Measurements from ENCODE around the gene TMC3. TPM values are rescaled to one million over a fixed set of nuclear protein-coding genes. Genes with fewer than 3 reads are reported as not detected.
A peak's percentile ranks its signal among the peaks of the same experiment; 100 is the strongest.

The TMC3 gene
- total RNA-seq, 1 donor = not detected

GRCh38 chr15:81310480-81310879 lies 63.5 kb downstream of the TMC3 start:
- Histone ChIP-seq H3K4me1 (ENCODE audit: insufficient read depth, low read length) (peaks cover 77% of the 10 kb centered on the region), H3K27me3 (ENCODE audit: insufficient read depth, low read length) (no peaks in the 10 kb centered on the region), H3K9me3 (ENCODE audit: low read depth, low read length) (no peaks in the 10 kb centered on the region), H3K4me3 (ENCODE audit: low read length) (no peak overlapping the region)

DNA sequence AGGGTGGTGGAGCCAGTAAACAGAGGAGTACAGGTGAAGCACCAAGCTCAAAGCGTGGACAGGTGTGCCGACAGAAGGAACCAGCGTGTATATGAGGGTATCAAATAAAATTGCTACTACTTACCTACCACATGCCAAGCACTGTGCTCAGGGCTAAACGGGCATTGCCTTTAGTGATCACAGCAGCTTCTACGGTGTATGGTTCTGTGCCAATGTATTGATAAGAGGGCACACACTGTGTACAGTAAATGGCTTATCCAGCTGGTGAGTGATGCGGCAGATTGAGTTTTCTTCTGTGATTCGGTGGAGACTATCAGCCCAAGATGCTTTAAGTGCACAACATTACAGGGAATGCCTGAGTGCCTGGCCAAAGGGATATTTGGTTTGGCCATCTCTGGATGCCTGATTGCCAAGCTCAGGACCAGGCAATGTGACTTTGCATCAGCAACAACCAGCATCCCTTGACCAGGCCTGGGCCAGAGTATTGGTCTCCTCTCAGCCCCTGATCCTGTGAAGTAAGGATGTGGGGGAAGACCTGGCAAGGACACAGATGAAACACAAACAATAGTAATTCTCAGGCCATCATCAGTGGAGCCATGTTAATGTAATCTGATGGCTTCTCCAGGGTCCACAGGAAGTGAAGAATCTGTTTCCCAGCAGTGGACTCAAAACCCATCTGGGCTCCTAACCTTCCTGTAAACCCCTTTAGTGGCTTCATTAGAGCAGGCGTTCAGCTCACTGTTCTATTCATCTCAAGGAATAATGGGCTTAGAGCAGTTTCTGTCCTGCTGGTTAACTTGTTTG lies 64.2 kb downstream of the TMC3 start:
- H3K27me3 ChIP-seq (ENCODE audit: insufficient read depth, low read length) = no peaks in the 10 kb centered on the region
- no peaks in the 10 kb centered on the region for H3K9me3 ChIP-seq (ENCODE audit: low read depth, low read length)
- H3K4me3 ChIP-seq (ENCODE audit: low read length) = no peak overlapping the region
- peaks cover 77% of the 10 kb centered on the region for H3K4me1 ChIP-seq (ENCODE audit: insufficient read depth, low read length)

DNA sequence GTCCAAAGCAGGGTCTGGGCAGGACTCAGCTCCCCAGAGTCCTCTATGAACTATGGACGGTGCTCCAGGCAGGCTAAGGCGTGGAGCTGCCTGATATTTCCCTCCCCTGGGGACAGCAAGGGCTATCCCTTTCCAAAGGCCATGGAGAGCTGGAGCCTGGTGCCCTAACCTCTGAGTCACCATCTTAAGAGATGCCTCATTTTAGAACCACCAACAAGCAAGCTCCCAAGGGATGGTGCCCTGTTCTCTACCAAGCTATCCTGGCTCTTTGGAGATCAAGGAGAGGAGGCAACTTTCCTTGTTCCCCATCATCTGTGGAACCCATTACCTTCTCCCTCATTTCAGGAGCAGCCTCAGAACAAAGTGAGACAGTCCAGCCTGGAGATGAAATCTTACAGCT lies 65.8 kb downstream of the TMC3 start:
- H3K4me1 ChIP-seq (ENCODE audit: insufficient read depth, low read length) = peaks cover 80% of the 10 kb centered on the region
- no peak overlapping the region for H3K4me3 ChIP-seq (ENCODE audit: low read length)
- no peaks in the 10 kb centered on the region for H3K27me3 ChIP-seq (ENCODE audit: insufficient read depth, low read length)
- no peaks in the 10 kb centered on the region for H3K9me3 ChIP-seq (ENCODE audit: low read depth, low read length)

- H3K4me3 ChIP-seq (ENCODE audit: low read length) = no peak overlapping the region
- no peaks in the 10 kb centered on the region for H3K9me3 ChIP-seq (ENCODE audit: low read depth, low read length)
- H3K4me1 ChIP-seq (ENCODE audit: insufficient read depth, low read length) = peaks cover 84% of the 10 kb centered on the region
Measured at GRCh38 chr15:81304226-81304625, 69.8 kb downstream of the TMC3 start.

DNA sequence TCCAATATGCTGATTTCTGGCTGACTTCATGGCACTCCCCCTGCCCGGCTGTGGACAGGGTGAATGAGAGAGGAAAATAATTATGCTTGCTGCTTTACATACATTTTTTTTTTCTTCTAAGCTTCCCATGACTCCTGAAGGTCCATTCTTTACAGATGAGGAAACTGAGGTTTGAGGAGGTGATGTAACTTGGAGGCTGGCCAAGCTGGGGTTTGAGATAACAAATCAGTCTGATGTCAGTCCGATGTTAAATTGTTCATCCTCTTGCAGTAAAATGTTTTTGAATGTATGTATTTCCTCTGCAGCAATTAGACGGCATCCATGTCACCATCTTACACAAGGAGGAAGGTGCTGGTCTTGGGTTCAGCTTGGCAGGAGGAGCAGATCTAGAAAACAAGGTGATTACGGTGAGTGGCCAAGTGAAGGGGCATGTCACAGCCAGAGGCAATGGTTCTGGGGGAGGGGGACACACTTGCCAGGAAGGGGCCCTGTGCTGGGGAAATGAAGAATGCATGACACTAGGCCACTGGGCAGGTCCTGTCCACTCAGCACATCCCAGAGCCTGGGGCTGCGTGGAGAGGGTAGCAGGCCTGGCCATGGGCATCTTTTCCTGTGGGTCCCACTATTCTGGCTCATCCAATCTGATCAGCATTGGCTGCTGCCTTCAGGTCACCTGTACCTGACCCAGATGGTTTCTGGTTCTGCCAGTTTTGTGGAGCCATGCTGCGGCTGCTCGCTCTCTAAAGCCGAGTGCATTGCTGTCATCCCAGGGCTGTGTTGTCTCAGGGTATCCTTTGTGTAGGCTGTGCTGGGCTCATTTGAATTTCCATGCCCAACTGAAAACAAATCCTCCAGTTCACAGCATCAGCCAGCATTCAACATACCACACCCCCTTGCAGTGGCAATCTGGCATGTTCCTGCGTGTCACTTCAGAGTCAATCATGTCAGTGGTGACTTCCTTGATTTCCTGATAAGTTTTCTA lies 70.5 kb downstream of the TMC3 start:
- no peaks in the 10 kb centered on the region for H3K27me3 ChIP-seq (ENCODE audit: insufficient read depth, low read length)
- H3K4me1 ChIP-seq (ENCODE audit: insufficient read depth, low read length) = peaks cover 91% of the 10 kb centered on the region
- H3K4me3 ChIP-seq (ENCODE audit: low read length) = peak overlapping the region; percentile 90
- H3K9me3 ChIP-seq (ENCODE audit: low read depth, low read length) = no peaks in the 10 kb centered on the region

More at GRCh38 chr15:81304226-81304625, 69.8 kb downstream of the TMC3 start:
- no peaks in the 10 kb centered on the region for H3K27me3 ChIP-seq (ENCODE audit: insufficient read depth, low read length)

DNA sequence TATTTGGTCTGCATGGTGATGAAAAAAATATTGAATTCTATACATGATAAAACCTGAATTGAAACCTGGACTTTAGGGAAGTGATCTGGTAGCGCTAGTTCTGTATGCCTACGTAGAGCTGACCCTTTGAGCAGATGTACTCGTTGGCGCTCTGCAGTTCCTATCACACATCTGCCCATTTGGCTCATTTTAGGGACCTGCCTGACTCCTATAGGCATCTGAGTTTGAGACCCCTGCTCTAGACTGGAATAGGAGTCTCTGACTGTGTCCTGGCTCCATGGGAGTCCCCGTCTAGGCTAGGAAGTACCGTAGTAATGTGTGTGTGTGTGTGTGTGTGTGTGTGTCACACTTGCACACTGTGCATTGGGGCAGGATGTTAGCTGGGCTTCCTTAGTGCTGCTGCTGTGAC lies 71.3 kb downstream of the TMC3 start:
- Histone ChIP-seq H3K9me3 (ENCODE audit: low read depth, low read length) (no peaks in the 10 kb centered on the region), H3K27me3 (ENCODE audit: insufficient read depth, low read length) (no peaks in the 10 kb centered on the region), H3K4me3 (ENCODE audit: low read length) (peak overlapping the region; percentile 90), H3K4me1 (ENCODE audit: insufficient read depth, low read length) (peaks cover 98% of the 10 kb centered on the region)

DNA sequence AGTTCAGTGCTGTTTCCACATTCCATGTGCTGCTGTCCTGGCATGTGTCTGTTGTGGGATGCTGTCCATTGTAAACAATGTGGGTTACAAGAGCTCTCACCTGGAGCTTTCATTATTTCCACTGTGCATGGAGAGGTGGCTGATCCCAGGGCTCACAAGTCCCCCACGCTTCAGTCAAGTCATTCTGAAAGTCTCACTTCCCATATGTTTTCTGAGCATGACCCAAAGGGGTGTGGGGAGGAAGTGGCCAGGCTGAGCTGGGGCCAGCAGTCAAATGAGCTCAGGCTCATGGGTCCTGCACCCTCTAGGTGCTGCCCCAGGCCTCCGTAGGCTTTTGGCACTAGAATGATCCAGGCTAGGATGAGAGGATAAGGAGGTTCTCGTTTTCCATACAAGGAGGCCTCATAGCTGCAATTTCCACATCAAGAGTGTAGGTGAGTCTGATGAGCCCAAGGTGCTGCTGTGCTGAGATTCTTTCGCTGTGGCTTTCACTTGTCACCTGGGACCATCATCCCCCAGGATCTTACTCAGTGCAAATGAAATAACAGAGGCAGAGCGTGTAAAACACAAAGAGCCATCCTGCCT lies 72.1 kb downstream of the TMC3 start:
- H3K4me1 ChIP-seq (ENCODE audit: insufficient read depth, low read length) = peaks cover 90% of the 10 kb centered on the region
- H3K4me3 ChIP-seq (ENCODE audit: low read length) = peak overlapping the region; percentile 90
- no peaks in the 10 kb centered on the region for H3K27me3 ChIP-seq (ENCODE audit: insufficient read depth, low read length)
- H3K9me3 ChIP-seq (ENCODE audit: low read depth, low read length) = no peaks in the 10 kb centered on the region

DNA sequence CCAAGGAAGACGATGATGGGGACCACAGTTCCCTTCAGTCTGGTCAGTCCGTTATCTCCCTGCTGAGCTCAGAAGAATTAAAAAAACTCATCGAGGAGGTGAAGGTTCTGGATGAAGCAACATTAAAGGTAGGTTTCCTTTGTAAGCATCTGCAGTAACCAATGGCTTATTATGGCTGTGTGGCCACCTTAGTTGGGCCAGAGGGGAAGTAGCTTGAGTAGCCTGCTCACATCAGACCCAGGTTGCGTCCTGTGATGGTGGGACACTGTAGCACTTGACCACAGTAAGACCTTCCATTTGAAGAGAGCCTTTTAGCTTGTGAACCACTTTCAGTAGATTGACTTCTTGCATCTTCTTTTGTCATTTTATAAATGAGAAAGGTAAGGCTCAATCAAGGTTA lies 72.6 kb downstream of the TMC3 start:
- Histone ChIP-seq H3K27me3 (ENCODE audit: insufficient read depth, low read length) (no peaks in the 10 kb centered on the region), H3K4me1 (ENCODE audit: insufficient read depth, low read length) (peaks cover 88% of the 10 kb centered on the region), H3K9me3 (ENCODE audit: low read depth, low read length) (no peaks in the 10 kb centered on the region), H3K4me3 (ENCODE audit: low read length) (peak overlapping the region; percentile 90)

GRCh38 chr15:81299630-81300273 lies 74.3 kb downstream of the TMC3 start:
- Histone ChIP-seq H3K4me1 (ENCODE audit: insufficient read depth, low read length) (peaks cover 88% of the 10 kb centered on the region), H3K9me3 (ENCODE audit: low read depth, low read length) (no peaks in the 10 kb centered on the region), H3K4me3 (ENCODE audit: low read length) (peak overlapping the region; percentile 90), H3K27me3 (ENCODE audit: insufficient read depth, low read length) (no peaks in the 10 kb centered on the region)

DNA sequence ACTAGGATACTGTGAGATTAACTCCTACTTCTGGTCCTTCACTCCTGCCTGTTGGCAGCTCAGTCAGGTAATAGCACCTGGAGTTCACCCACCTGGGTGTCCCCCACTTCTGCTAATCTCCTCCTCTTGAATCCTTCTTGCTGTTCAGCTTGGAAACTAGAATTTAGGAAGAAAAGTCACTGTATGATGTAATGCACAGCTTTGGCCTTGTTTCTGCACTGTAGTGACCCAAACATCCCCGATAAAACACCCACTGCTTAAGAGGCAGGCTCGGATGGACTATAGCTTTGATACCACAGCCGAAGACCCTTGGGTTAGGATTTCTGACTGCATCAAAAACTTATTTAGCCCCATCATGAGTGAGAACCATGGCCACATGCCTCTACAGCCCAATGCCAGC lies 74.9 kb downstream of the TMC3 start:
- Histone ChIP-seq H3K4me1 (ENCODE audit: insufficient read depth, low read length) (peaks cover 88% of the 10 kb centered on the region), H3K4me3 (ENCODE audit: low read length) (peak overlapping the region; percentile 90), H3K27me3 (ENCODE audit: insufficient read depth, low read length) (no peaks in the 10 kb centered on the region), H3K9me3 (ENCODE audit: low read depth, low read length) (no peaks in the 10 kb centered on the region)

DNA sequence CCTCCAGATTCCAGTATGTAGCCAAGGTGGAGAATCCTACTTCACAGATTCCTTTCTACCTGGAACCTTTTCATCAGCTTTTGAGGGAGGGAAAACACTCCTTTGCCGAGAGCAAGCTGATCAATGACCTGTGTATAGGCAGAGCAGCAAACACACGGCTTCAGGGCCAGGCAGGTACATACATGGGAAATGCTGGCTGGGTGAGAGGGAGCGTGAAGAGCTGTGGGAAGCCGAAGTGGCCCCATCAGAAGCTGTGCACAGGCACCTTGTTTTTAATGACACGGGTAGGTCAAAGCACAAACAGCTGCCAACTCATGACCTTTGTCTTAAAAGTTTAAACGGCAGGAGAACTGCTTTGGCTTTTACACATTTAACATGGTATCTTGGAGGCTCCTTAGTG lies 75.4 kb downstream of the TMC3 start:
- no peaks in the 10 kb centered on the region for H3K9me3 ChIP-seq (ENCODE audit: low read depth, low read length)
- peaks cover 88% of the 10 kb centered on the region for H3K4me1 ChIP-seq (ENCODE audit: insufficient read depth, low read length)
- H3K4me3 ChIP-seq (ENCODE audit: low read length) = peak overlapping the region; percentile 90
- H3K27me3 ChIP-seq (ENCODE audit: insufficient read depth, low read length) = no peaks in the 10 kb centered on the region

DNA sequence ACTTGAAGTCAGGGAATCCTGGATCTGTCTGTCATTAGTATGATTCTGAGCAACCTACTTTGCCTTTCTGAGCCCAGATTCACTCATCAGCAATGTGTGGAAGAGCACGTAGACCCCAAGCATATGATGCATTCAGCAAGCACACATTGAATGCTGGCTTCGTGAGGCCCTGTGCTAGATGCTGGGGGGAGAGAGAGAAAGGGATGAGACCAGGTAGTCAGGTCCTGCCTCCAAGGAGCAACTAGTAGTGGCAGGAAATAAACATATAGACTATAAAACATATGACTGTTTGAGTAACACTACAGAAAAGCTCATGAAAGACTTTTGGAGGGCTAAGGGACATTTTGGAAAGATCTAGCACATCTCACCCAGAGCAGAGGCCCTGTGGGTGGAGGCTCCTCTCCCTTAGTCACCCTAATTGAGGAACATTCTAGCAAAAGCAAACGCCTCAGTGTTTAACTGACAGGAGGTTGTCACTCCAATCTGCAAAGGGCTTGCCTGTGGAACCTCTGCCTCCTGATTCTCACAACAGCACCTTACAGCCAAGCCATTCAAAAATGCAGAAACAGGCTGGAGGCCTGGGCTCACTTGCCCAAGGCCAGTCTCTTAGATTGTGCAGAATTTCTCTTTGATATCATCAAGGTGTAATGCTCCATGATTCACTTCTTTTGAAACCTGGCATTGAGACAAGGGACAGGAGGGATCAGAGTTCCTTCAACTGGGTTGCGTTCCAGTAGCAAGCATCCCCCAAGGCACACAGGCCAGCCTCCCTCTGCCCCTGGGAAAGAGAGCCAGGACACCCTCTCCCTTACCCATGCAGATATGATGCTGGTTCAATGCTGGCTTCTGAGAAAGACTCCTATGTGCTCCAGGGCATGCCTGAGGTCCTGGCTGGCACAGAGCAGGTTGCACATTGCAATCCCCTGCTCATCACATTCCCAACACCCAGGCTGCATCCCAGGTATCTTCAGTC lies 76.1 kb downstream of the TMC3 start:
- H3K4me3 ChIP-seq (ENCODE audit: low read length) = peak overlapping the region; percentile 90
- peaks cover 88% of the 10 kb centered on the region for H3K4me1 ChIP-seq (ENCODE audit: insufficient read depth, low read length)
- no peaks in the 10 kb centered on the region for H3K27me3 ChIP-seq (ENCODE audit: insufficient read depth, low read length)
- H3K9me3 ChIP-seq (ENCODE audit: low read depth, low read length) = no peaks in the 10 kb centered on the region

DNA sequence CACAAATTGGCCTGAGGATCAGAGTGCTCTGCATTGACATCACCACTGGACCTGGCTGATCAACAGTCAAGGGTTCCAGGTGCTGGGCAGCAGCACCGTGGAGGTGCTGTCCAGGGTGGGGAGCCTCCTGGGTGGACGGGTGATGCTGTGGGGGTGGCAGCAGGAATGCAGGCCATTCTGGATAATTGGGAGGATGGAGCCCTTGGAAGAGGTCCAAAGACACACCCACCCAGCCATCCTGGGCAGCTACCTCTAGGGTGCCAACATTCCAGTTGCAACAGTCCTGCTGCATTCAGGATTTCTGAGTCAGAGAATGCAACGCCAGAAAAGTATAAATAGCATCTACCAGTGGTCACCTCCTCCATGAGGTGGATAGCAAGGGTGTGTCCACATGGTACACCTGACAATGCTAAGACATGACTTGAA lies 76.9 kb downstream of the TMC3 start:
- H3K4me3 ChIP-seq (ENCODE audit: low read length) = peak overlapping the region; percentile 90
- no peaks in the 10 kb centered on the region for H3K27me3 ChIP-seq (ENCODE audit: insufficient read depth, low read length)
- H3K9me3 ChIP-seq (ENCODE audit: low read depth, low read length) = no peaks in the 10 kb centered on the region
- H3K4me1 ChIP-seq (ENCODE audit: insufficient read depth, low read length) = peaks cover 88% of the 10 kb centered on the region

GRCh38 chr15:81296673-81297072 lies 77.3 kb downstream of the TMC3 start:
- Histone ChIP-seq H3K4me1 (ENCODE audit: insufficient read depth, low read length) (peaks cover 88% of the 10 kb centered on the region), H3K4me3 (ENCODE audit: low read length) (peak overlapping the region; percentile 90), H3K27me3 (ENCODE audit: insufficient read depth, low read length) (no peaks in the 10 kb centered on the region), H3K9me3 (ENCODE audit: low read depth, low read length) (no peaks in the 10 kb centered on the region)

All from mononuclear cell (primary cell).